Measurements from ENCODE around the gene ZNF281. TPM values are rescaled to one million over a fixed set of nuclear protein-coding genes. Genes with fewer than 3 reads are reported as not detected.
"Not testable (repeated sequence)": the region's sequence is repeated elsewhere in the genome, so short reads cannot be mapped to it uniquely, and the experiment has no call there.

ZNF281 gene
- total RNA-seq, 2 donors from 2014 or later, result 13.1 to 15.8 TPM

GRCh38 chr1:200415227-200415626 is 5.4 kb upstream of the ZNF281 start:
- no peak for ATAC-seq (replicated peaks)
- H3K36me3 Mint-ChIP-seq (ENCODE audit: low read depth), result peaks cover 2% of the 10 kb centered on the region
- H3K9me3 Mint-ChIP-seq, result no peaks in the 10 kb centered on the region
- H3K4me3 Mint-ChIP-seq, result peak overlapping the region; percentile 38
- peaks cover 21% of the 10 kb centered on the region for H3K4me1 Mint-ChIP-seq
- H3K27ac Mint-ChIP-seq, result peak overlapping the region; percentile 12
- H3K27me3 Mint-ChIP-seq, result no peaks in the 10 kb centered on the region

- Mint-ChIP-seq H3K27me3 (no peaks in the 10 kb centered on the region), H3K36me3 (ENCODE audit: low read depth) (peaks cover 8% of the 10 kb centered on the region), H3K4me1 (peaks cover 22% of the 10 kb centered on the region), H3K27ac (no peak overlapping the region), H3K4me3 (no peak overlapping the region), H3K9me3 (no peaks in the 10 kb centered on the region)
- no peak for ATAC-seq (replicated peaks)
Observed at GRCh38 chr1:200414657-200415056, 4.8 kb upstream of the ZNF281 start.

DNA sequence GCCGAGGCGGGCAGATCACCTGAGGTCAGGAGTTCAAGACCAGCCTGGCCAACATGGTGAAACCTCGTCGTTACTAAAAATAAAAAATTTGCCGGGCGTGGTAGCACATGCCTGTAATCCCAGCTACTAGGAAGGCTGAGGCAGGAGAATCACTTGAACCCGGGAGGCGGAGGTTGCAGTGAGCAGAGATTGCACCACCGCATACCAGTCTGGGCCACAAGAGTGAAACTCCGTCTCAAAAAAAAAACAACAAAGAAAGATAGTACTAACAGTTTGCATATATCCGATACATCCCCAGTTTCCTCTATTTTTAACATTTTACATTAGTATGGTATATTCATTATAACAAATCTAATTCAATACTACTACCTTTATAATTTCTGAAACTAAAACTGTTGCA is 3.9 kb upstream of the ZNF281 start:
- H3K9me3 Mint-ChIP-seq; H3K27me3 Mint-ChIP-seq; H3K4me3 Mint-ChIP-seq; ATAC-seq (replicated peaks); H3K27ac Mint-ChIP-seq: not testable (repeated sequence)
- Mint-ChIP-seq H3K4me1 (peaks cover 22% of the 10 kb centered on the region), H3K36me3 (ENCODE audit: low read depth) (peaks cover 15% of the 10 kb centered on the region)

- Mint-ChIP-seq H3K36me3 (ENCODE audit: low read depth) (peaks cover 36% of the 10 kb centered on the region), H3K27me3 (no peaks in the 10 kb centered on the region), H3K4me1 (peaks cover 36% of the 10 kb centered on the region), H3K27ac (peak overlapping the region; percentile 59), H3K4me3 (peak overlapping the region; percentile 96), H3K9me3 (no peaks in the 10 kb centered on the region)
- ATAC-seq (replicated peaks), result no peak
Observed at GRCh38 chr1:200411406-200412257, 1.8 kb upstream of the ZNF281 start.

- Mint-ChIP-seq H3K36me3 (ENCODE audit: low read depth) (peaks cover 47% of the 10 kb centered on the region), H3K27me3 (no peaks in the 10 kb centered on the region), H3K4me1 (peaks cover 41% of the 10 kb centered on the region), H3K4me3 (peak overlapping the region; percentile 96), H3K9me3 (no peaks in the 10 kb centered on the region), H3K27ac (peak overlapping the region; percentile 97)
- ATAC-seq (replicated peaks), result no peak
Observed at GRCh38 chr1:200410566-200410878, 686 bp upstream of the ZNF281 start.

GRCh38 chr1:200409203-200409760 is 554 bp downstream of the ZNF281 start:
- peak; percentile 32 for ATAC-seq (replicated peaks)

GRCh38 chr1:200406161-200406797 is 3.6 kb downstream of the ZNF281 start:
- Mint-ChIP-seq H3K9me3 (no peaks in the 10 kb centered on the region), H3K27ac (no peak overlapping the region), H3K27me3 (no peaks in the 10 kb centered on the region), H3K4me3 (peak overlapping the region; percentile 96), H3K4me1 (peaks cover 36% of the 10 kb centered on the region), H3K36me3 (ENCODE audit: low read depth) (peaks cover 85% of the 10 kb centered on the region)
- no peak for ATAC-seq (replicated peaks)

More at GRCh38 chr1:200409203-200409760, 554 bp downstream of the ZNF281 start:
- Mint-ChIP-seq H3K27me3 (no peaks in the 10 kb centered on the region), H3K36me3 (ENCODE audit: low read depth) (peaks cover 60% of the 10 kb centered on the region), H3K4me3 (peak overlapping the region; percentile 96), H3K4me1 (peaks cover 37% of the 10 kb centered on the region), H3K9me3 (no peaks in the 10 kb centered on the region), H3K27ac (peak overlapping the region; percentile 97)

DNA sequence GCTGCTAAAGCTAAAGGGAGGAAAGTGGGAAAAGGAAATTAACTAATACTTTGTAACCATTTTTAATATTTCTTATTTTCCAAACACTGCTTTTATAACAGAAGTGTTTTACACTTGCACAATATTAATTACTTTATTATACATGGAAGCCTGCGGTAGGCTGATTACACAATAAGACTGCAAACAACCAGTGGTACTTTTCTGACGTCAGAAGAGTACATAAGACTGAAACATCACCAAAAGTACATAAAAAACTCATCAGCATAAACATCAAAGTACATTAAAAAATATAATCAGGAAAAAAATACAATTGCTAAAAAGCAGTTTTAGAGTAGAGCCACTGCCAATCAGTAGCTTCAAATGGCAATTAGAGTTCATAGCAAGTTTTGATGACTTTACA is 4.6 kb downstream of the ZNF281 start:
- no peak overlapping the region for H3K27ac Mint-ChIP-seq
- H3K4me1 Mint-ChIP-seq, result peaks cover 31% of the 10 kb centered on the region
- H3K36me3 Mint-ChIP-seq (ENCODE audit: low read depth), result peaks cover 84% of the 10 kb centered on the region
- peak overlapping the region; percentile 96 for H3K4me3 Mint-ChIP-seq
- H3K27me3 Mint-ChIP-seq, result no peaks in the 10 kb centered on the region
- ATAC-seq (replicated peaks), result no peak
- H3K9me3 Mint-ChIP-seq, result no peaks in the 10 kb centered on the region

- Mint-ChIP-seq H3K9me3 (no peaks in the 10 kb centered on the region), H3K27ac (no peak overlapping the region), H3K4me3 (no peak overlapping the region), H3K4me1 (peaks cover 16% of the 10 kb centered on the region), H3K27me3 (no peaks in the 10 kb centered on the region), H3K36me3 (ENCODE audit: low read depth) (peaks cover 65% of the 10 kb centered on the region)
- no peak for ATAC-seq (replicated peaks)
Observed at GRCh38 chr1:200401708-200402107, 8.1 kb downstream of the ZNF281 start.

DNA sequence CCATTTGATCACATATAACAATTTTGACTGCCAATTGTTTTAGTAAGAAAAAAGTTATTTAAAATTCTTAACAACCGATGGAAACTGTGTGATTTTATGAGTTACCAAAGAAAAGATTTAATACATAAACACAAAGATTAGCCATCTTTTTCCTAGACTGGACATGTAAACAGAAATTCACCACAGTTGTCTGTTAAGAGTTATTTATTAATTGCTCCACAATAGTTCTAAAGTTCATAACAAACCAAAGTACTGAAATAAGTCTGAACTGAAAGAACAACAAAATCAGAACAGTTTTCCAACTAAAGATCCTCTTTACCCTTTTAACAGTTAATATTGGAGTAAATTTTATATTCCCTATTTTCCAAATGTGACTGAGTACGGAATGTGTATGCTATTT is 8.6 kb downstream of the ZNF281 start:
- Mint-ChIP-seq H3K4me1 (peaks cover 13% of the 10 kb centered on the region), H3K4me3 (no peak overlapping the region), H3K36me3 (ENCODE audit: low read depth) (peaks cover 61% of the 10 kb centered on the region), H3K9me3 (no peaks in the 10 kb centered on the region), H3K27me3 (no peaks in the 10 kb centered on the region), H3K27ac (no peak overlapping the region)
- no peak for ATAC-seq (replicated peaks)

GRCh38 chr1:200400556-200400955 is 9.3 kb downstream of the ZNF281 start:
- no peak overlapping the region for H3K4me3 Mint-ChIP-seq

GRCh38 chr1:200399860-200400259 is 10.0 kb downstream of the ZNF281 start:
- no peaks in the 10 kb centered on the region for H3K9me3 Mint-ChIP-seq
- no peak overlapping the region for H3K27ac Mint-ChIP-seq
- peaks cover 9% of the 10 kb centered on the region for H3K4me1 Mint-ChIP-seq
- peaks cover 47% of the 10 kb centered on the region for H3K36me3 Mint-ChIP-seq (ENCODE audit: low read depth)
- ATAC-seq (replicated peaks), result no peak
- H3K27me3 Mint-ChIP-seq, result no peaks in the 10 kb centered on the region
- H3K4me3 Mint-ChIP-seq, result no peak overlapping the region

More at GRCh38 chr1:200400556-200400955, 9.3 kb downstream of the ZNF281 start:
- peaks cover 9% of the 10 kb centered on the region for H3K4me1 Mint-ChIP-seq
- no peak overlapping the region for H3K27ac Mint-ChIP-seq
- H3K9me3 Mint-ChIP-seq, result no peaks in the 10 kb centered on the region
- ATAC-seq (replicated peaks), result no peak
- H3K27me3 Mint-ChIP-seq, result no peaks in the 10 kb centered on the region
- peaks cover 54% of the 10 kb centered on the region for H3K36me3 Mint-ChIP-seq (ENCODE audit: low read depth)

DNA sequence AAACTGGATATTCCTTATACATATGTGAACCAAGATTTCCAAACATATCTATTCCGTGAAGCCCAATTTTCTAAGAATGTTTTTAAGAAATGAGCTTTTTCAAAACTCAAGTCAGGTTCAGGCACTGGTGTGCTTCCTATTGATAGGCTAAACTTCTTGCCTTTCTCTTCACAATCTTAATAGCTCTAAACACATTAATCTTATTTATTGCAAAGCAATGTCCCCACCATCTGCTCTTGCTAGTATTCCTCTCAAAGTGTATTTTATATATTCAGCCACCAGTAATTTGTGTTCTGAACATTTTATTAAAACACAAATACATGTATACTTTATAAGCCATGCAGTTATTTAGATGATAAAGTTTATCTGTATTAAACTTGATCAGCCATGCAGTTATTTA is 11.5 kb downstream of the ZNF281 start:
- no peak overlapping the region for H3K27ac Mint-ChIP-seq
- H3K36me3 Mint-ChIP-seq (ENCODE audit: low read depth), result peaks cover 33% of the 10 kb centered on the region
- H3K9me3 Mint-ChIP-seq, result no peaks in the 10 kb centered on the region
- no peak for ATAC-seq (replicated peaks)
- no peaks in the 10 kb centered on the region for H3K27me3 Mint-ChIP-seq
- peaks cover 9% of the 10 kb centered on the region for H3K4me1 Mint-ChIP-seq
- no peak overlapping the region for H3K4me3 Mint-ChIP-seq

DNA sequence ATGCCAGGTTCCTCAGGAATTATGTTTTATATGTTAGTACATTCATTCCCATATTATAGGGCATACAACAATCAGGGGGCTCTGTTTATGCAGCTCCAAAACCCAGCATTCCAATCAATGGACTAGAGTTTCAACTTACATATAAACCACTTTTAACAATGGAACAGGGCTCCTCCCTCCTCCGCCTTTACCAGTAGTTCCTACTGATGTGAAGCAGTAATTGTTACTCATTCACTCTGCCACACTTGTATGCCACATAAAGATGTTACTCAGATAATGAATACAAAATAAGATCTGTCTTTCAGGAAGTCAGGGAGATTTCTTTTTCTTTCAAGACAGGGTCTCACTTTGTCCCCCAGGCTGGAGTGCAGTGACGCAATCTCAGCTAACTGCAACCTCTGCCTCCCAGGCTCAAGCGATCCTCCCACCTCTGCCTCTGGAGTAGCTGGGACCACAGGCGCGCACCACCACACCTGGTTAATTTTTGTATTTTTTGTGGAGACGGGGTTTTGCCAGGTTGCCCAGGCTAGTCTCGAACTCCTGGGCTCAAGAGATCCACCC is 17.1 kb downstream of the ZNF281 start:
- no peak overlapping the region for H3K27ac Mint-ChIP-seq
- no peak overlapping the region for H3K4me3 Mint-ChIP-seq
- H3K36me3 Mint-ChIP-seq (ENCODE audit: low read depth), result peaks cover 5% of the 10 kb centered on the region
- H3K27me3 Mint-ChIP-seq, result no peaks in the 10 kb centered on the region
- peaks cover 4% of the 10 kb centered on the region for H3K4me1 Mint-ChIP-seq
- no peaks in the 10 kb centered on the region for H3K9me3 Mint-ChIP-seq
- ATAC-seq (replicated peaks), result no peak

GRCh38 chr1:200391747-200392146 is 18.1 kb downstream of the ZNF281 start:
- Mint-ChIP-seq H3K27me3 (no peaks in the 10 kb centered on the region), H3K9me3 (no peaks in the 10 kb centered on the region), H3K36me3 (ENCODE audit: low read depth) (peaks cover under 1% of the 10 kb centered on the region), H3K4me3 (no peak overlapping the region), H3K4me1 (peaks cover 4% of the 10 kb centered on the region), H3K27ac (no peak overlapping the region)
- no peak for ATAC-seq (replicated peaks)

Data from activated T-helper 17 cell treated with anti-CD3 and anti-CD28 coated beads, Interleukin-2, amount 50 U/mL, for 72 hours (primary cell).